ENCODE measurements around the gene CHPT1.
"Not testable (repeated sequence)": the region's sequence is repeated elsewhere in the genome, so short reads cannot be mapped to it uniquely, and the experiment has no call there.

Gene CHPT1

GRCh38 chr12:101727098-101727497 is 29.7 kb downstream of the CHPT1 start:
- Histone ChIP-seq H3K4me1 (ENCODE audit: control insufficient read depth, insufficient read depth, low read length) (no peaks in the 10 kb centered on the region), H3K9me3 (ENCODE audit: control insufficient read depth in 2 of 2, low read length in 2 of 2) (no peaks in the 10 kb centered on the region), H3K27ac (ENCODE audit: low read length) (no peak overlapping the region), H3K4me3 (ENCODE audit: low read length in 2 of 2) (no peak overlapping the region), H3K9ac (ENCODE audit: low read length in 2 of 2) (no peak overlapping the region), H3K27me3 (ENCODE audit: control insufficient read depth in 1 of 2, insufficient read depth in 2 of 2, low read length in 2 of 2) (no peaks in the 10 kb centered on the region), H3K36me3 (ENCODE audit: control insufficient read depth in 2 of 2, insufficient read depth in 2 of 2, low read length in 2 of 2) (peaks cover 2 to 12% of the 10 kb centered on the region in 2 donors)

- Histone ChIP-seq H3K4me3 (ENCODE audit: low read length in 2 of 2) (no peak overlapping the region), H3K9ac (ENCODE audit: low read length in 2 of 2) (no peak overlapping the region), H3K36me3 (ENCODE audit: control insufficient read depth in 2 of 2, insufficient read depth in 2 of 2, low read length in 2 of 2) (peaks cover 3 to 11% of the 10 kb centered on the region in 2 donors), H3K27me3 (ENCODE audit: control insufficient read depth in 1 of 2, insufficient read depth in 2 of 2, low read length in 2 of 2) (no peaks in the 10 kb centered on the region), H3K4me1 (ENCODE audit: control insufficient read depth, insufficient read depth, low read length) (no peaks in the 10 kb centered on the region), H3K9me3 (ENCODE audit: control insufficient read depth in 2 of 2, low read length in 2 of 2) (no peaks in the 10 kb centered on the region), H3K27ac (ENCODE audit: low read length) (no peak overlapping the region)
Observed at GRCh38 chr12:101729842-101730241, 32.4 kb downstream of the CHPT1 start.

GRCh38 chr12:101732318-101732717 is 34.9 kb downstream of the CHPT1 start:
- no peak overlapping the region for H3K9ac ChIP-seq (ENCODE audit: low read length in 2 of 2)
- H3K36me3 ChIP-seq (ENCODE audit: control insufficient read depth in 2 of 2, insufficient read depth in 2 of 2, low read length in 2 of 2) = peaks cover 4 to 6% of the 10 kb centered on the region in 2 donors
- H3K27ac ChIP-seq (ENCODE audit: low read length) = no peak overlapping the region
- no peaks in the 10 kb centered on the region for H3K27me3 ChIP-seq (ENCODE audit: control insufficient read depth in 1 of 2, insufficient read depth in 2 of 2, low read length in 2 of 2)
- H3K4me1 ChIP-seq (ENCODE audit: control insufficient read depth, insufficient read depth, low read length) = no peaks in the 10 kb centered on the region
- H3K4me3 ChIP-seq (ENCODE audit: low read length in 2 of 2) = no peak overlapping the region
- no peaks in the 10 kb centered on the region for H3K9me3 ChIP-seq (ENCODE audit: control insufficient read depth in 2 of 2, low read length in 2 of 2)

- H3K9ac ChIP-seq (ENCODE audit: low read length in 2 of 2) = no peak overlapping the region
- H3K4me1 ChIP-seq (ENCODE audit: control insufficient read depth, insufficient read depth, low read length) = no peaks in the 10 kb centered on the region
- H3K27me3 ChIP-seq (ENCODE audit: control insufficient read depth in 1 of 2, insufficient read depth in 2 of 2, low read length in 2 of 2) = no peaks in the 10 kb centered on the region
Observed at GRCh38 chr12:101733166-101733565, 35.7 kb downstream of the CHPT1 start.

GRCh38 chr12:101734482-101734881 is 37.0 kb downstream of the CHPT1 start:
- H3K9me3 ChIP-seq (ENCODE audit: control insufficient read depth in 2 of 2, low read length in 2 of 2); H3K27me3 ChIP-seq (ENCODE audit: control insufficient read depth in 1 of 2, insufficient read depth in 2 of 2, low read length in 2 of 2); H3K27ac ChIP-seq (ENCODE audit: low read length); H3K9ac ChIP-seq (ENCODE audit: low read length in 2 of 2); H3K4me1 ChIP-seq (ENCODE audit: control insufficient read depth, insufficient read depth, low read length); H3K4me3 ChIP-seq (ENCODE audit: low read length in 2 of 2): not testable (repeated sequence)
- peaks cover 11 to 13% of the 10 kb centered on the region in 2 donors for H3K36me3 ChIP-seq (ENCODE audit: control insufficient read depth in 2 of 2, insufficient read depth in 2 of 2, low read length in 2 of 2)

More at GRCh38 chr12:101733166-101733565, 35.7 kb downstream of the CHPT1 start:
- Histone ChIP-seq H3K4me3 (ENCODE audit: low read length in 2 of 2) (no peak overlapping the region), H3K36me3 (ENCODE audit: control insufficient read depth in 2 of 2, insufficient read depth in 2 of 2, low read length in 2 of 2) (peaks cover 6 to 8% of the 10 kb centered on the region in 2 donors), H3K27ac (ENCODE audit: low read length) (no peak overlapping the region), H3K9me3 (ENCODE audit: control insufficient read depth in 2 of 2, low read length in 2 of 2) (no peaks in the 10 kb centered on the region)

- Histone ChIP-seq H3K27me3 (ENCODE audit: control insufficient read depth in 1 of 2, insufficient read depth in 2 of 2, low read length in 2 of 2) (no peaks in the 10 kb centered on the region), H3K4me1 (ENCODE audit: control insufficient read depth, insufficient read depth, low read length) (no peaks in the 10 kb centered on the region), H3K9me3 (ENCODE audit: control insufficient read depth in 2 of 2, low read length in 2 of 2) (no peaks in the 10 kb centered on the region), H3K27ac (ENCODE audit: low read length) (no peak overlapping the region), H3K9ac (ENCODE audit: low read length in 2 of 2) (no peak overlapping the region), H3K36me3 (ENCODE audit: control insufficient read depth in 2 of 2, insufficient read depth in 2 of 2, low read length in 2 of 2) (peaks cover 6 to 13% of the 10 kb centered on the region in 2 donors), H3K4me3 (ENCODE audit: low read length in 2 of 2) (no peak overlapping the region)
Observed at GRCh38 chr12:101737476-101737875, 40.0 kb downstream of the CHPT1 start.

- H3K4me1 ChIP-seq (ENCODE audit: control insufficient read depth, insufficient read depth, low read length) = no peaks in the 10 kb centered on the region
- H3K36me3 ChIP-seq (ENCODE audit: control insufficient read depth in 2 of 2, insufficient read depth in 2 of 2, low read length in 2 of 2) = peaks cover 17 to 19% of the 10 kb centered on the region in 2 donors
- no peak within 1 kb of the TSS for H3K9ac ChIP-seq (ENCODE audit: low read length in 2 of 2)
- no peaks in the 10 kb centered on the region for H3K27me3 ChIP-seq (ENCODE audit: control insufficient read depth in 1 of 2, insufficient read depth in 2 of 2, low read length in 2 of 2)
- H3K27ac ChIP-seq (ENCODE audit: low read length) = no peak within 1 kb of the TSS
- H3K4me3 ChIP-seq (ENCODE audit: low read length in 2 of 2) = no peak within 1 kb of the TSS
- no peaks in the 10 kb centered on the region for H3K9me3 ChIP-seq (ENCODE audit: control insufficient read depth in 2 of 2, low read length in 2 of 2)
Observed at GRCh38 chr12:101738920-101739665, 41.7 kb downstream of the CHPT1 start, which contains the start of gene SYCP3. TSS of gene SYCP3 (minus strand) at chr12:101739462. CDS start at chr12:101737935, 1,527 bp downstream.

GRCh38 chr12:101740566-101740965 is 43.1 kb downstream of the CHPT1 start:
- H3K27me3 ChIP-seq (ENCODE audit: control insufficient read depth in 1 of 2, insufficient read depth in 2 of 2, low read length in 2 of 2) = no peaks in the 10 kb centered on the region
- H3K36me3 ChIP-seq (ENCODE audit: control insufficient read depth in 2 of 2, insufficient read depth in 2 of 2, low read length in 2 of 2) = peaks cover 17 to 28% of the 10 kb centered on the region in 2 donors
- no peaks in the 10 kb centered on the region for H3K4me1 ChIP-seq (ENCODE audit: control insufficient read depth, insufficient read depth, low read length)
- no peak overlapping the region for H3K9ac ChIP-seq (ENCODE audit: low read length in 2 of 2)
- no peak overlapping the region for H3K4me3 ChIP-seq (ENCODE audit: low read length in 2 of 2)
- no peak overlapping the region for H3K27ac ChIP-seq (ENCODE audit: low read length)
- no peaks in the 10 kb centered on the region for H3K9me3 ChIP-seq (ENCODE audit: control insufficient read depth in 2 of 2, low read length in 2 of 2)

- no peaks in the 10 kb centered on the region for H3K9me3 ChIP-seq (ENCODE audit: control insufficient read depth in 2 of 2, low read length in 2 of 2)
- H3K4me3 ChIP-seq (ENCODE audit: low read length in 2 of 2) = no peak overlapping the region
- H3K27me3 ChIP-seq (ENCODE audit: control insufficient read depth in 1 of 2, insufficient read depth in 2 of 2, low read length in 2 of 2) = no peaks in the 10 kb centered on the region
- no peak overlapping the region for H3K27ac ChIP-seq (ENCODE audit: low read length)
- H3K9ac ChIP-seq (ENCODE audit: low read length in 2 of 2) = no peak overlapping the region
- H3K36me3 ChIP-seq (ENCODE audit: control insufficient read depth in 2 of 2, insufficient read depth in 2 of 2, low read length in 2 of 2) = peaks cover 19 to 29% of the 10 kb centered on the region in 2 donors
- H3K4me1 ChIP-seq (ENCODE audit: control insufficient read depth, insufficient read depth, low read length) = no peaks in the 10 kb centered on the region
Observed at GRCh38 chr12:101740980-101741379, 43.5 kb downstream of the CHPT1 start.

GRCh38 chr12:101743242-101743641 is 45.8 kb downstream of the CHPT1 start:
- Histone ChIP-seq H3K9me3 (ENCODE audit: control insufficient read depth in 2 of 2, low read length in 2 of 2) (no peaks in the 10 kb centered on the region), H3K27ac (ENCODE audit: low read length) (no peak overlapping the region), H3K4me3 (ENCODE audit: low read length in 2 of 2) (no peak overlapping the region), H3K27me3 (ENCODE audit: control insufficient read depth in 1 of 2, insufficient read depth in 2 of 2, low read length in 2 of 2) (no peaks in the 10 kb centered on the region), H3K4me1 (ENCODE audit: control insufficient read depth, insufficient read depth, low read length) (no peaks in the 10 kb centered on the region), H3K9ac (ENCODE audit: low read length in 2 of 2) (no peak overlapping the region), H3K36me3 (ENCODE audit: control insufficient read depth in 2 of 2, insufficient read depth in 2 of 2, low read length in 2 of 2) (peaks cover 28 to 33% of the 10 kb centered on the region in 2 donors)
